SK-N-MC (cell line): Measurements from ENCODE around the gene C19orf67.

ENCODE experiments used
- EZH2 ChIP-seq: fragments of 200-600 bp; sonication (generic); IDR thresholded peaks from one replicate; pipeline ENCODE4 v1.6.1; 2017; ENCODE audit warnings: antibody characterized with exemption
- POLR2AphosphoS5 ChIP-seq: IDR thresholded peaks from 2 replicates; pipeline ENCODE4 v1.6.1; 2012; ENCODE audit warnings: mild to moderate bottlenecking, low read depth, low read length, borderline replicate concordance

GRCh38 chr19:14063105-14063504, 22.5 kb downstream of the C19orf67 start:
- TF ChIP-seq POLR2AphosphoS5 (no peak), EZH2 (no peak)
